ENCODE measurements around the gene ZNF582.

- TF ChIP-seq USF2 (IDR thresholded peaks at IDR 0.05; ENCODE audit: borderline replicate concordance, low read depth, low read length) = no peak
- TF ChIP-seq CTCF (IDR thresholded peaks at IDR 0.05) = no peak
- no peak for TF ChIP-seq ELF1 (IDR thresholded peaks at IDR 0.05)
Measured at GRCh38 chr19:56383826-56384605, 9.3 kb downstream of the ZNF582 start.
